GM12872 (cell line): ENCODE measurements around the gene ANKS1A.

Experiments
- CTCF ChIP-seq: IDR thresholded peaks from 3 replicates; pipeline ENCODE4 v1.5.1; 2011; ENCODE audit warnings: low read depth, mild to moderate bottlenecking, low read length, moderate library complexity; ENCODE audit not compliant: insufficient read depth

ANKS1A gene

GRCh38 chr6:35031611-35032529 is 142.8 kb downstream of the ANKS1A start:
- TF ChIP-seq CTCF: no peak

GRCh38 chr6:35033683-35034082 is 144.6 kb downstream of the ANKS1A start:
- no peak for TF ChIP-seq CTCF

- no peak for TF ChIP-seq CTCF
These were observed 145.5 kb downstream of the ANKS1A start for GRCh38 chr6:35034411-35035191.

- TF ChIP-seq CTCF: no peak
These were observed 146.5 kb downstream of the ANKS1A start for GRCh38 chr6:35035481-35036030.

- TF ChIP-seq CTCF: no peak
These were observed 147.2 kb downstream of the ANKS1A start for GRCh38 chr6:35036059-35036827.

GRCh38 chr6:35036828-35037663 is 148.0 kb downstream of the ANKS1A start:
- no peak for TF ChIP-seq CTCF
